HG02981 (cell line): Measurements from ENCODE around the gene GRIA1.

ENCODE experiments used
- ATAC-seq: cut with Tn5 transposase; IDR thresholded peaks from one replicate; pipeline ENCODE4 v1.9.1; 2021; ENCODE audit warnings: mild to moderate bottlenecking, moderate library complexity; ENCODE audit not compliant: unreplicated experiment

The GRIA1 gene

DNA sequence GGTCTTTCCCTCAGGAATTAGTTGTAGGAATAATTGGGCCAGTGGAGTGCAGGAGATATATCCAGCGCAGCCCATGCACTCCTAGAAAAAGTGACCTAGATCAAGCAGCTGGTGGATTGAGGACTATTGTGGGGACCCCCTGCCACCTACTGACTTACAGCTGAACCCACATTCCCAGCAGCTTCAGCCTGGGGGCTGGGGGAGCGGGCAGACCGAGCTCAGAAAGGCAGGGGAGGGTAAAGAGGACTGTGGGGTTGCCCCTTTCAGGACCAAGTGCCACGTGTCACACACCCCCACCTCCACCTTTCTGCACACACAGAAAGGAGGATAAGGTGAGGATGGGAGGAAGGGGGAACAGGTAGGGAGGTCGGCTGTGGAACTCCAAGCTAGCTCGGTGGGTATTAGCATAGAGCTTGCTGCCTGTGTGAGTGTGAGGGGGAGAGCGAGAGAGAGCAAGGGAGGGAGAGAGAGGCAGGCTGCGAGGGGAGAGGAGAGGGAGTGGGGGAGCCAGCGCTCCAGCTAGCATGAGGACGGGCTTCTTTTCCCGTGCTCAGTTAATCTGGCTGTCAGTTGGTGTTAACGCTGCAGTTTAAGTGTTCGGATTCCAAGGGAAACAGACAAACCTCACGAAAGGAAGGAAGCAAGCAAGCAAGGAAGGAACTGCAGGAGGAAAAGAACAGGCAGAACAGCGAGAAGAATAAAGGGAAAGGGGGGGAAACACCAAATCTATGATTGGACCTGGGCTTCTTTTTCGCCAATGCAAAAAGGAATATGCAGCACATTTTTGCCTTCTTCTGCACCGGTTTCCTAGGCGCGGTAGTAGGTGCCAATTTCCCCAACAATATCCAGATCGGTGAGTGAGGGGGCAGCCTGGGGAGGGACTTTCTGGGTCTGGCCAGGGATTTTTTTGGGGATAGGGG is at the start of gene GRIA1:
GRIA1 (plus strand) TSS at position 553 of the 920 bp plus-strand sequence.
- ATAC-seq = no peak

GRCh38 chr5:153445875-153446579 is 44.4 kb upstream of the GRIA1 start:
- ATAC-seq = no peak

GRCh38 chr5:153447534-153447933 is 42.9 kb upstream of the GRIA1 start:
- ATAC-seq = no peak

DNA sequence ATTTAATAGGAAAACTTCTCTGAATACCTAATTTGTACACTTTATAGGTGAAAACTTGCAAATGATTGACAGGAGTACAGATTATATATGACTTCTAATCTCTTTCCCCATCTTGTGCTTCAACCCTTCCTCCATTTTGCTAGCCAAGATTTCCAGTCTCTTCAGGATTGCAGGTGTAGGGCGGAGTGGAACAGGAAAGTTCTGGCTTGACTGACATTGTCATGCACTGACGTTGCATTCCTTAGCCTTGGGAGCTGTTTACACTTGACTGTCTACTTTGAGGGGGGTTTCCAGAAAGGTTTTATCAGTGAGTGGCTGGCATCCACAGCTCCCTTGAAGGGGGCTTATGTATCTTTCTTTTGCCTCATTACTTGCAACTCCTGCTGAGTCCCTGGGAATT is 34.1 kb upstream of the GRIA1 start:
- no peak for ATAC-seq

- ATAC-seq = no peak
Measured at GRCh38 chr5:153456993-153457392, 33.5 kb upstream of the GRIA1 start.

- no peak for ATAC-seq
Measured at GRCh38 chr5:153458268-153458667, 32.2 kb upstream of the GRIA1 start.

GRCh38 chr5:153459051-153459743 is 31.3 kb upstream of the GRIA1 start:
- ATAC-seq = no peak

GRCh38 chr5:153460421-153460820 is 30.0 kb upstream of the GRIA1 start:
- no peak for ATAC-seq

DNA sequence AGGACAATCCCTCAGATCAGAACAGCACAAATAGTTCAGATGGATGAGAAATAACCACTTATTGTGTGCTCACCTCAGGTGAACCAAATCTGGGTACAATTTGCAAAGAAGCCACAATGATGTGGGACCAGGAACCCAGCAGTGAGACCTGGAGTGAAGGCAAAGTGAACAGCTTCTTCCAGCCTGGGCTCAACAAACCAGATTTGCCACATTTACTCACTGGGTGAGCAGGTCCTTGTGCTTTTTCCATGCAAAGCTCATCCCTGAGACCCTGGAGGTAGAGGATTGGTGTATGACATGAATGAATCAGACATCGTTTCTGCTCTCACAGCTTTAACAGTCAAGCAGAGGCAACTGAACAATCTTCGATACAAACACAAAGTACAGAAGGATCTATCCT is 29.1 kb upstream of the GRIA1 start:
- ATAC-seq = no peak

DNA sequence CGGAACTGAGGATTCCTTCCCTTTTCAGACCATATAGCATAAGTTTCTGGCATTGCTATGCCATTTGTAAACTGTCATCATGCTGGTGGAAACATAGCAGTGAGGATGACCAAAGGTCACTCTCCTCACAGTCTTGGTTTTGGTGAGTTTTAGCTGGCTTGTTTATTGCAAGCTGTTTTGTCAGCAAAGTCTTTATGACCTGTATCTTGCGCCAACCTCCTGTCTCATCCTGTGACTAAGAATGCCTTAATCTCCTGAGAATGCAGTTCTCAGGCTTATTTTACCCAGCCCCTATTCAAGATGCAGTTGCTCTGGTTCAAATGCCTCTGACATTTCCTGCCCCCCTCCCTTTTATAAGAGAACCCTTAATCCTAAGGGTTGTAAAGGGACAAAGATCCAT is 26.7 kb upstream of the GRIA1 start:
- ATAC-seq = no peak

- no peak for ATAC-seq
Measured at GRCh38 chr5:153467546-153467945, 22.9 kb upstream of the GRIA1 start.

- no peak for ATAC-seq
Measured at GRCh38 chr5:153469423-153469822, 21.0 kb upstream of the GRIA1 start.

- ATAC-seq = no peak
Measured at GRCh38 chr5:153470736-153471135, 19.7 kb upstream of the GRIA1 start.

GRCh38 chr5:153476767-153477166 is 13.7 kb upstream of the GRIA1 start:
- no peak for ATAC-seq

DNA sequence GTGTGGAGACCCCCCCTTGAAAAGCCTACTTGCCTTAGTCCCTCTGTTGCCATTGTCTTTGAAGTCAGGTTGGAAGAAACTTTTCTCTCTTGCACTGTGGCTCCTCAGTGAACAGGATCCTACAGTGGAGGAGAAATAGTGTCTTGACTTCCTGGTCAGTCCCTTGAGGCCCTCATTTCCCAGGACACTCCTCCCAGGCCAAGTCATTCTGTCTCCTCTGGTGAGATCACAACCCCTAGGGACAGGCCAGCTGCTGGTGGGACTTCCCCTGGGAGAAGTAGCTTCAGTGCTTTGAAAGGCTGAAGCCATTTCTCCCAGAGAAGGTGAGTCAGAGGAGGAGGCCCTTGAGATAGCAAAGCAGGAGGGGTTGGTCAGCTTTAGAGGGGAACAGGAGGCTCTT is 10.1 kb upstream of the GRIA1 start:
- ATAC-seq = peak; percentile 93

DNA sequence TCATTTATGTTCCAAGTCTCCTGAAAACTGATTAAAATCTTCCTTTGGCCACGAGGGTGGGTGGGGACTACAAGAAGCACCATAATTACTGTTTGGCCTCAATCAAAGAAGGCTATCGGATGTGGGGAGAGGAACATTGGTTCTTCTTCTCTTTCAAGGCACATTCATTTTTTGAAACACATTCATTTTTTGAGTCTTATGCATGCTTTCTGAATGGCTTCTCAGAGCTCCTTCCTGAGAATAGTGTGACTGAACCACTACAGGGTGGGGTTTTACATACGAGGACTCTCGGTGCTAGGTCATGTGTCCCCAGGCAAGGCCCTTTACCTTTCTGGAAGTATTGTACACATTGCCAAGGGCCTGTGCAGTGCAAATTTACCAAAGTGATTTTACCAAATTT is 7.0 kb upstream of the GRIA1 start:
- no peak for ATAC-seq

GRCh38 chr5:153485641-153486040 is 4.8 kb upstream of the GRIA1 start:
- no peak for ATAC-seq

- no peak for ATAC-seq
Measured at GRCh38 chr5:153486771-153487170, 3.7 kb upstream of the GRIA1 start.

DNA sequence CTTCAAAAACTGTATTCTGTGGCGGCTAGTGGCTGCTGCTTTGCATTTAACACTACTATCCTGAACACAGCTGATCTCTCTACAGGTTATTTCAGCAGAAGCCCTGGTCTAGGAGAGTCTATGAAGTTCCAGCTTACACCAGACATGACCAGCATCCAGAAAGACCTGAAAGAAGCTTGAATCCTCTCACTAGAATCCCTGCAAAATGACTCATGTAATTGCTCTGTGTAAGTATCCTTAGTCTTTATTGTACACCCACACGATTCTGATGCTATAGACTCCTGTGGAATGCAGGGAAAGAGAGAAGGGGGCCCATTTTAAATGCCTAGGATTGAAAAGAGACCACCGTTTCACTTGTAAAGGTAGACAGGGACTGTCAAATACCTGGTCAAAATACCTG is 859 bp upstream of the GRIA1 start:
- ATAC-seq = no peak

DNA sequence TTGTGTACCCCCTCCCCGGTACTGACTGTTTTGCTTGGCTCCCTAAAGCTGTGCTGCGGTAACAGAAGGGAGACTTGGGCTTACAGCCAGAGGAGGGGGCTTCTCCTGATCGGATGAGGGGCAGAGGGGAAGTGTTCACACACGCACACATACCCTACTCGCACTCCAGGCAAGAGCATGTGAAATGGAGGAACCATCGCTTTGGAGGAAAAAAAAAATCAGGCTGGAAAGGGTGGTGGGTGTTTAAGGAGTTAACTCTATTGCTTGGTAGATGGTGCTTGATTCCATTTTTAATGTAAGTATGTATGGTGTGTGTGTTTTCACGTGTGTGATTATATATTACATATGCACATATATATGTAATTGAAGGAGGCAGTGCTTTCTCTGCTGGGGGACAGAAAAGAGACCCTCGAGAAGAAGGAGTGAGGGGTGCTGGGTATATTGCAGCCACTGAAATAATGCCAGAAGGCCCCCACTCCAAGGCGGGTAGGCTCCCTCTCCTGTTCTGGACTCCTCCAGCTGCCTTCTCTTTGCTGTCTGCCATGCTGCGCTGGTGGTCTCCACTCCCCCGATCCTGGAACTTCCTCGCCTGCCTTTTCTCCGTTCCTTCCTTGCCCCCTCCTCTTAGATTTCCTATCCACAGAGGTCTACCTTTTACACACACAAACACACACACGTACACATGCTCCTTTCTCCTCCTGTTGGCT is 721 bp downstream of the GRIA1 start:
- ATAC-seq = no peak

DNA sequence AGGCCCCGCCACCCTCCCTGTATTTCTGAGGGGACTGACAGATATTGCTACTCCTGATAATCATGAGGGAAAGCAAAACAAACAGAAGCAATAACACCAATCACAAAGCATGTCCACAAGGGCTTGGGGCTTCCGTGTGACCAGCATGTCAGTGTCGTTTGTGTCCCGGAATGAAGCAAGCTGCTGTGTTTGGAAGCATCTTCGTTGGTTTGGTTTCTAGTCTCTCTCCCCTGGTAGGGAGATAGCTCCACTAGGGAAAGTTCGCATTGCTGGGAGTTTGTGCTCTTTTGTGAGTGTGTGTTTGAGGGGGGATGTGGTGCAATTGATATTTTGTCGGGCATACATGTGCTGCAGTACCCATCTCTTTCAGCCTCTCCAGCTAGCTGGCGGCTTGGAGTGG is 1.4 kb downstream of the GRIA1 start:
- ATAC-seq = no peak
